Measurements from ENCODE around the gene BANP.
"Not testable (repeated sequence)": the region's sequence is repeated elsewhere in the genome, so short reads cannot be mapped to it uniquely, and the experiment has no call there.

BANP gene

GRCh38 chr16:88017587-88018101, 66.4 kb downstream of the BANP start:
- TF ChIP-seq CTCF (IDR thresholded peaks at IDR 0.05; ENCODE audit: borderline replicate concordance, insufficient read depth, low read depth, low read length), result no peak
- no peak overlapping the region for H3K4me3 ChIP-seq (ENCODE audit: low read depth, low read length)

GRCh38 chr16:88018382-88018781, 67.1 kb downstream of the BANP start:
- H3K4me3 ChIP-seq (ENCODE audit: low read depth, low read length), result not testable (repeated sequence)

- not testable (repeated sequence) for H3K4me3 ChIP-seq (ENCODE audit: low read depth, low read length)
Measured at GRCh38 chr16:88019041-88019820, 68.0 kb downstream of the BANP start.

GRCh38 chr16:88019821-88020515, 68.7 kb downstream of the BANP start:
- H3K4me3 ChIP-seq (ENCODE audit: low read depth, low read length), result no peak overlapping the region
- TF ChIP-seq CTCF (IDR thresholded peaks at IDR 0.05; ENCODE audit: borderline replicate concordance, insufficient read depth, low read depth, low read length), result no peak

- no peak for TF ChIP-seq CTCF (IDR thresholded peaks at IDR 0.05; ENCODE audit: borderline replicate concordance, insufficient read depth, low read depth, low read length)
- H3K4me3 ChIP-seq (ENCODE audit: low read depth, low read length), result no peak overlapping the region
Measured at GRCh38 chr16:88020516-88020885, 69.3 kb downstream of the BANP start.

GRCh38 chr16:88021041-88021970, 70.1 kb downstream of the BANP start:
- not testable (repeated sequence) for H3K4me3 ChIP-seq (ENCODE audit: low read depth, low read length)

- no peak for TF ChIP-seq CTCF (IDR thresholded peaks at IDR 0.05; ENCODE audit: borderline replicate concordance, insufficient read depth, low read depth, low read length)
- H3K4me3 ChIP-seq (ENCODE audit: low read depth, low read length), result no peak overlapping the region
Measured at GRCh38 chr16:88022076-88023042, 71.1 kb downstream of the BANP start.

- no peak for TF ChIP-seq CTCF (IDR thresholded peaks at IDR 0.05; ENCODE audit: borderline replicate concordance, insufficient read depth, low read depth, low read length)
- no peak overlapping the region for H3K4me3 ChIP-seq (ENCODE audit: low read depth, low read length)
Measured at GRCh38 chr16:88023366-88023765, 72.1 kb downstream of the BANP start.
